WTC11 (cell line): ENCODE results near the gene PRSS53. TPM values are rescaled to one million over a fixed set of nuclear protein-coding genes. Genes with fewer than 3 reads are reported as not detected.

Source experiments
- ATAC-seq: fragments of 200-7000 bp; cut with Tn5 transposase; 2 replicates; pipeline ENCODE4 v1.10.0; 2021; ENCODE audit warnings: mild to moderate bottlenecking, moderate library complexity
- CTCF ChIA-PET: fragments of 300-600 bp; sonication (Branson Sonifier 250); formaldehyde crosslinking; loops from one replicate; lab custom pipeline; 2021; ENCODE audit warnings: antibody characterized with exemption; lab: Charles Lee
- POLR2A ChIA-PET: fragments of 350-600 bp; sonication (Branson Sonifier 250); formaldehyde crosslinking; loops from one replicate; lab custom pipeline; 2021; ENCODE audit warnings: antibody characterized with exemption; lab: Charles Lee
- DNase-seq: peaks from one replicate; pipeline ENCODE4 v3.0.0; 2021; ENCODE audit warnings: low spot score
- H3K27ac Mint-ChIP-seq: 2 replicates; pipeline ENCODE4 v1.8.0; 2021; ENCODE audit warnings: mixed read lengths
- H3K27me3 Mint-ChIP-seq: 2 replicates; pipeline ENCODE4 v1.8.0; 2021; ENCODE audit warnings: low read depth, mild to moderate bottlenecking, moderate library complexity, mixed read lengths
- H3K36me3 Mint-ChIP-seq: 2 replicates; pipeline ENCODE4 v1.8.0; 2021; ENCODE audit warnings: mixed read lengths
- H3K4me1 Mint-ChIP-seq: 2 replicates; pipeline ENCODE4 v1.8.0; 2022; ENCODE audit warnings: mixed read lengths
- H3K4me3 Mint-ChIP-seq: 2 replicates; pipeline ENCODE4 v1.8.0; 2021; ENCODE audit warnings: mild to moderate bottlenecking, moderate library complexity, mixed read lengths
- H3K9me3 Mint-ChIP-seq: 2 replicates; pipeline ENCODE4 v1.8.0; 2021; ENCODE audit warnings: mixed read lengths
- ARID4B ChIP-seq: sonication (generic); formaldehyde crosslinking; IDR thresholded peaks from 2 replicates; pipeline ENCODE4 v1.8.0; 2023; ENCODE audit warnings: missing genetic modification reagents, mild to moderate bottlenecking, borderline replicate concordance
- ATF6 ChIP-seq: sonication (generic); formaldehyde crosslinking; IDR thresholded peaks from 2 replicates; pipeline ENCODE4 v1.8.1; 2023; ENCODE audit warnings: mild to moderate bottlenecking, missing genetic modification reagents
- E2F4 ChIP-seq: sonication (generic); formaldehyde crosslinking; IDR thresholded peaks from 2 replicates; pipeline ENCODE4 v1.8.1; 2022; ENCODE audit warnings: low read depth, mild to moderate bottlenecking, moderate library complexity, missing genetic modification reagents, borderline replicate concordance
- GTF2I ChIP-seq: fragments of 250-450 bp; sonication (Bioruptor Pico); conservative IDR thresholded peaks from 2 replicates; pipeline ENCODE4 v1.4.0; 2021; ENCODE audit warnings: mild to moderate bottlenecking
- IRF1 ChIP-seq: sonication (generic); formaldehyde crosslinking; IDR thresholded peaks from 2 replicates; pipeline ENCODE4 v1.8.0; 2023; ENCODE audit warnings: missing genetic modification reagents
- JAZF1 ChIP-seq: fragments of 250-450 bp; sonication (Bioruptor Pico); IDR thresholded peaks from 2 replicates; pipeline ENCODE4 v1.9.0; 2021; ENCODE audit warnings: moderate library complexity, mild to moderate bottlenecking, inconsistent platforms
- JUN ChIP-seq: sonication (generic); formaldehyde crosslinking; IDR thresholded peaks from 2 replicates; pipeline ENCODE4 v1.8.0; 2023; ENCODE audit warnings: mild to moderate bottlenecking, missing genetic modification reagents
- MLX ChIP-seq: sonication (generic); formaldehyde crosslinking; IDR thresholded peaks from 2 replicates; pipeline ENCODE4 v1.8.1; 2023; ENCODE audit warnings: mild to moderate bottlenecking, missing genetic modification reagents, moderate library complexity
- MXD4 ChIP-seq: fragments of 250-450 bp; sonication (Bioruptor Pico); IDR thresholded peaks from 2 replicates; pipeline ENCODE4 v1.8.0; 2021; ENCODE audit warnings: mild to moderate bottlenecking, moderate library complexity, borderline replicate concordance
- PRRX2 ChIP-seq: fragments of 250-450 bp; sonication (Bioruptor Pico); IDR thresholded peaks from 2 replicates; pipeline ENCODE4 v1.8.0; 2021; ENCODE audit warnings: mild to moderate bottlenecking
- SMAD4 ChIP-seq: sonication (generic); formaldehyde crosslinking; IDR thresholded peaks from 2 replicates; pipeline ENCODE4 v1.8.0; 2022; ENCODE audit warnings: mild to moderate bottlenecking, missing genetic modification reagents
- SOX15 ChIP-seq: fragments of 250-450 bp; sonication (Bioruptor Pico); IDR thresholded peaks from 2 replicates; pipeline ENCODE4 v1.9.0; 2021; ENCODE audit warnings: mild to moderate bottlenecking
- SP1 ChIP-seq: sonication (generic); formaldehyde crosslinking; conservative IDR thresholded peaks from 2 replicates; pipeline ENCODE4 v1.8.1; 2022; ENCODE audit warnings: missing genetic modification reagents
- USF2 ChIP-seq: sonication (generic); formaldehyde crosslinking; IDR thresholded peaks from 2 replicates; pipeline ENCODE4 v1.8.1; 2023; ENCODE audit warnings: mild to moderate bottlenecking, missing genetic modification reagents, moderate library complexity
- ZNF121 ChIP-seq: sonication (generic); formaldehyde crosslinking; IDR thresholded peaks from 2 replicates; pipeline ENCODE4 v1.8.0; 2023; ENCODE audit warnings: missing genetic modification reagents
- ZNF317 ChIP-seq: sonication (generic); formaldehyde crosslinking; IDR thresholded peaks from 2 replicates; pipeline ENCODE4 v1.8.1; 2023; ENCODE audit warnings: low read depth, mild to moderate bottlenecking, moderate library complexity, missing genetic modification reagents, borderline replicate concordance
- ZNF396 ChIP-seq: fragments of 250-450 bp; sonication (Bioruptor Pico); IDR thresholded peaks from 2 replicates; pipeline ENCODE4 v1.8.0; 2021; ENCODE audit warnings: mild to moderate bottlenecking, moderate library complexity, borderline replicate concordance
- ZNF512 ChIP-seq: sonication (generic); formaldehyde crosslinking; IDR thresholded peaks from 2 replicates; pipeline ENCODE4 v1.8.1; 2022; ENCODE audit warnings: missing genetic modification reagents, borderline replicate concordance
- ZNF671 ChIP-seq: fragments of 250-450 bp; sonication (Bioruptor Pico); IDR thresholded peaks from 2 replicates; pipeline ENCODE4 v1.8.0; 2021; ENCODE audit warnings: mild to moderate bottlenecking
- ZSCAN18 ChIP-seq: fragments of 250-450 bp; sonication (Bioruptor Pico); IDR thresholded peaks from 2 replicates; pipeline ENCODE4 v2.1.2; 2022; ENCODE audit warnings: mild to moderate bottlenecking, moderate library complexity
- total RNA-seq: library from RNA; stranded (reverse); gene quantifications from 3 replicates; pipeline ENCODE4 v1.2.3, GENCODE V29; 2021

Gene PRSS53
- total RNA-seq, 1 experiment from 2014 or later: 4.9 TPM

GRCh38 chr16:31043898-31044481, 44.8 kb downstream of the PRSS53 start (continued):
- no peak for TF ChIP-seq ATF6 (CRISPR knock-in tag)
- TF ChIP-seq USF2: no peak
- no peak for TF ChIP-seq SMAD4 (CRISPR knock-in tag)
- TF ChIP-seq, all 79 proteins: peak for 0

- POLR2A ChIA-PET: interaction anchor here (0.5 kb wide), 1 partner anchor 402 kb away, joined by 3 read pairs; no protein-coding TSS in a partner anchor
- Mint-ChIP-seq H3K27me3 (peaks cover 5% of the 10 kb centered on the region; the same call in 1 of the 2 replicates), H3K36me3 (no peaks in the 10 kb centered on the region), H3K9me3 (no peaks in the 10 kb centered on the region), H3K4me1 (peaks cover 5% of the 10 kb centered on the region; the same call in 1 of the 2 replicates), H3K27ac (no peak overlapping the region), H3K4me3 (no peak overlapping the region)
- TF ChIP-seq ZNF512 (CRISPR knock-in tag): no peak
- TF ChIP-seq E2F4: no peak
- no peak for TF ChIP-seq SP1 (CRISPR knock-in tag)
- no peak for TF ChIP-seq ZSCAN18
- TF ChIP-seq SOX15 (CRISPR knock-in tag): no peak
- no peak for TF ChIP-seq ZNF121 (CRISPR knock-in tag)
- TF ChIP-seq MLX (CRISPR knock-in tag): no peak
- ATAC-seq: no peak
- DNase-seq: no peak
- CTCF ChIA-PET: interaction anchor here (1.3 to 3.0 kb wide), 5 partner anchors 18 to 99 kb away, joined by 6 to 83 read pairs (median 11); partner anchors contain the start of genes HSD3B7, ZNF646 and ZNF668
These were observed 45.4 kb downstream of the PRSS53 start for GRCh38 chr16:31043352-31043751.

GRCh38 chr16:31042866-31043265, 45.9 kb downstream of the PRSS53 start:
- TF ChIP-seq JUN (CRISPR knock-in tag) (no peak), ARID4B (CRISPR knock-in tag) (no peak), IRF1 (no peak), ZNF396 (CRISPR knock-in tag) (no peak), ZNF671 (no peak), MXD4 (CRISPR knock-in tag) (no peak), ZNF317 (CRISPR knock-in tag) (no peak), JAZF1 (CRISPR knock-in tag) (no peak), GTF2I (CRISPR knock-in tag) (no peak), PRRX2 (CRISPR knock-in tag) (no peak)
- POLR2A ChIA-PET: interaction anchor here (0.5 to 1.8 kb wide), 7 partner anchors 31 to 403 kb away, joined by 3 to 9 read pairs (median 5); partner anchors contain the start of genes ZNF646 and ZNF668
- Mint-ChIP-seq H3K4me1 (peaks cover 5% of the 10 kb centered on the region; the same call in 1 of the 2 replicates), H3K4me3 (peak overlapping the region; percentile 57), H3K27ac (no peak overlapping the region), H3K9me3 (no peaks in the 10 kb centered on the region), H3K36me3 (no peaks in the 10 kb centered on the region), H3K27me3 (peaks cover 5% of the 10 kb centered on the region; the same call in 1 of the 2 replicates)
- DNase-seq (no peak), ATAC-seq (no peak)
- CTCF ChIA-PET: interaction anchor here (0.6 to 3.0 kb wide), 34 partner anchors 9 to 434 kb away, joined by 3 to 83 read pairs (median 6); partner anchors contain the start of genes ARMC5, HSD3B7, KAT8 and PRSS8
